ENCODE results near the gene PDIA3. TPM values are rescaled to one million over a fixed set of nuclear protein-coding genes. Genes with fewer than 3 reads are reported as not detected.
"Not testable (repeated sequence)": the region's sequence is repeated elsewhere in the genome, so short reads cannot be mapped to it uniquely, and the experiment has no call there.

PDIA3 gene
- total RNA-seq (ENCODE audit: low replicate concordance), result 172 and 180 TPM in 2 replicates

- peak; percentile 84 for DNase-seq (ENCODE audit: low read depth)
- H3K4me3 ChIP-seq (ENCODE audit: low read depth, low read length), result peak within 1 kb of the TSS; percentile 73
Measured at GRCh38 chr15:43746245-43746902, at the start of gene PDIA3. Gene PDIA3, plus strand, starts transcription at chr15:43746438. Its CDS starts 102 bp downstream, at chr15:43746540.

GRCh38 chr15:43702174-43702573 is 44.1 kb upstream of the PDIA3 start:
- no peak overlapping the region for H3K4me3 ChIP-seq (ENCODE audit: low read depth, low read length)
- no peak for DNase-seq (ENCODE audit: low read depth)
- TF ChIP-seq, protein P1, sequence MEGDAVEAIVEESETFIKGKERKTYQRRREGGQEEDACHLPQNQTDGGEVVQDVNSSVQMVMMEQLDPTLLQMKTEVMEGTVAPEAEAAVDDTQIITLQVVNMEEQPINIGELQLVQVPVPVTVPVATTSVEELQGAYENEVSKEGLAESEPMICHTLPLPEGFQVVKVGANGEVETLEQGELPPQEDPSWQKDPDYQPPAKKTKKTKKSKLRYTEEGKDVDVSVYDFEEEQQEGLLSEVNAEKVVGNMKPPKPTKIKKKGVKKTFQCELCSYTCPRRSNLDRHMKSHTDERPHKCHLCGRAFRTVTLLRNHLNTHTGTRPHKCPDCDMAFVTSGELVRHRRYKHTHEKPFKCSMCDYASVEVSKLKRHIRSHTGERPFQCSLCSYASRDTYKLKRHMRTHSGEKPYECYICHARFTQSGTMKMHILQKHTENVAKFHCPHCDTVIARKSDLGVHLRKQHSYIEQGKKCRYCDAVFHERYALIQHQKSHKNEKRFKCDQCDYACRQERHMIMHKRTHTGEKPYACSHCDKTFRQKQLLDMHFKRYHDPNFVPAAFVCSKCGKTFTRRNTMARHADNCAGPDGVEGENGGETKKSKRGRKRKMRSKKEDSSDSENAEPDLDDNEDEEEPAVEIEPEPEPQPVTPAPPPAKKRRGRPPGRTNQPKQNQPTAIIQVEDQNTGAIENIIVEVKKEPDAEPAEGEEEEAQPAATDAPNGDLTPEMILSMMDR (IDR thresholded peaks at IDR 0.05; ENCODE audit: insufficient read depth, low read length), result no peak

DNA sequence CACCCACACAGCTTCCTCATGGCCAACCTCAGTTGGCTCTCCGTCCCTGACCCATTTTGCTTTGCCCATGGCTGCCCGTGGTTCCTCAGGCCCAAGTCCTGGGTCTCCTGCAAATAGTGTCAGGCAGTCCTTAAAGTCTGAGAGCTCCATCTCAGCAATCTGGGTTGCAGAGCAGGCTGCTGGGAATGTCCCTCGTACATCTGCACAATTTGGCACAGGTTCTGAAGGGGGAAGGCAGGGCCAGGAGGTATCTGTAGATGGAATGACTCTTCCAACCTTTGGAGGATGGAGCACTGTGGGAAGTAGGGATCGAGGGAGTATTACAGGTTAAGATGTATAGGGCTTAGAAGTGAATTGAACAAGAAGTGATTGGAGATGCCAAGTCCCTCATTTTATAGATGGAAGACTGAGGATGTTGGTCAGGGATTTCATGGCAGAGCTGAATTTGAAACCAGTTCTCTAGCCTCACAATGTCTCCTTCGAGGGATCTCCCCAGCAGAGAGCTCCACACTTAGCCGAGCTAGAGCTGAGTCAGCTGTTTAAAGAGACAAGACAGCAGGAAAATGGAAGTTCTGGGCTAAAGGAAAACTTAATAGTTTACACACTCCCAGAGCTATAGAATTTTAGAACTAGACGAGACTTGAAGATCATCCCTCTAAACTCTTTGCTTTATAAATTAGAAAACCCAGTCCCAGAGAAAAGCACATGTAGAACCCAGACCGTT is 43.4 kb upstream of the PDIA3 start:
- TF ChIP-seq, protein P1 (IDR thresholded peaks at IDR 0.05; ENCODE audit: insufficient read depth, low read length), result no peak

DNA sequence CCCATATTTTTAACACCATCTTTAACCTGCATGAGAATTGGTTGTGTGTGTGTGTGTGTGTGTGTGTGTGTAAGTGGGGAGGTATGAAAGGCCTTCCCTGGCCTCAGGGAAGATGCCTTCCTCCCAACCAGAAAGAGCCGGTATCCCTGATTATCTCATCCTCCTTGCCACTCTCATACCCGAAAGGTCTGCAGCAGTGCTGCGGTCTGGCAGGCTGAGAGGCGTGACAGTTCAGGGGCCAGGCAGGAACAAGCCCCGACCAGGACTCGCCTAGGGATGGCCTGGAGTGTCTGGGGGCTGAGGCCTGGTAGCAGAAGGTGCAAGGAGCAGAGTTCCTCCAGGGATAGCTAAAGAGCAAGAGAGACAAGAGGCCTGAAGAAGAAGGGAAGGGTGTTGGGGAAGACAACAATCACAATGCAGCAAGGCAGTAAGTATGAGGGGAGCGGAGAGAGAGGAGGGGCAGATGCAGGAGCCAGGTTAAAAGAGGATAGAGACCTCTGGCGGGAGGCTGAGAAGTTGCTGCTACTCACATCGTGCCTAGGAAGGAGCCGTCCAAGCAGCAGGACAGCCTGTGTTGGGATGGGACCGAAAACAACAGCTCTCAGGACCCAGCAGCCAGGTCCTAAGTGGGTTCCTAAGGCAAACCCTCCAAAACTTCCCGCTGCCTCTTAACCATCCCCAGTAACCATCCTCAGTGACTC is 35.7 kb upstream of the PDIA3 start:
- not testable (repeated sequence) for DNase-seq (ENCODE audit: low read depth); H3K4me3 ChIP-seq (ENCODE audit: low read depth, low read length)

More for the DNA sequence above, 43.4 kb upstream of the PDIA3 start:
- no peak overlapping the region for H3K4me3 ChIP-seq (ENCODE audit: low read depth, low read length)
- no peak for DNase-seq (ENCODE audit: low read depth)

GRCh38 chr15:43723151-43723550 is 23.1 kb upstream of the PDIA3 start:
- H3K4me3 ChIP-seq (ENCODE audit: low read depth, low read length), result no peak overlapping the region
- TF ChIP-seq, protein P1 (IDR thresholded peaks at IDR 0.05; ENCODE audit: insufficient read depth, low read length), result no peak
- no peak for DNase-seq (ENCODE audit: low read depth)

- not testable (repeated sequence) for DNase-seq (ENCODE audit: low read depth); H3K4me3 ChIP-seq (ENCODE audit: low read depth, low read length)
Measured at GRCh38 chr15:43726306-43726705, 19.9 kb upstream of the PDIA3 start.

DNA sequence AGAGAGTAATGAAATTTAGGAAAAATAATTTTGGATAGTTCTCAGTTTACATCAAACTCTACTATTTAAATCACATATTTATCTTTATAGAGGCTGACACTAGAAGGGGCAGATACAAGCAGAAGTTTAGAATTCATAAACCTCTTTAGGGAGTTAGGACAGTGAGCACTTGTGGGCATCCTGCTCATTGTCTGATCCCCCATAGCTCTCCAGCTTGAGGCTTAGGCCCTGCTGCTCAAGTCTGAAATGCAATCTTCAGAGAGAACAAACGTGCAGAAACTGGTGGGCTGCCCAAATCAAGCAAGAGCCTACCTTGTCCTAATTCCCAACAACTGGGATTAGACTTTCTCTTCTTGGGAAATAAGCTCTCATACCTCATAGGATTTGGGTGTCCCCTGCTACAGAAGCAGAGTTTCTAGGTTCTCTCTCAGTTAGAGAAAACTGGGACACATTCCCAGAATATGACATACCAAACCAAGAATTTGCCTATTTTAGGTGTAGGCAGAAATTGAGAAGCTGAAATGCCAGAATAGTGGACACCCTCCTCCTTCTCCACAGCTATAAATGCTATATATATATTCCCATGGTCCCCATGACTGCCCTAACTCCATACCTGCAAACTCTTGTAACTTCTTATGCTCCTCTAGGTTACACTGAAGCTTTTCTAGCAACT is 18.0 kb upstream of the PDIA3 start:
- H3K4me3 ChIP-seq (ENCODE audit: low read depth, low read length), result not testable (repeated sequence)
- DNase-seq (ENCODE audit: low read depth), result peak; percentile 64

- H3K4me3 ChIP-seq (ENCODE audit: low read depth, low read length), result no peak overlapping the region
- TF ChIP-seq, protein P1 (IDR thresholded peaks at IDR 0.05; ENCODE audit: insufficient read depth, low read length), result no peak
- no peak for DNase-seq (ENCODE audit: low read depth)
Measured at GRCh38 chr15:43735416-43735815, 10.8 kb upstream of the PDIA3 start.

- DNase-seq (ENCODE audit: low read depth), result peak; percentile 47
- peak overlapping the region; percentile 73 for H3K4me3 ChIP-seq (ENCODE audit: low read depth, low read length)
Measured at GRCh38 chr15:43746903-43747309, 668 bp downstream of the PDIA3 start.

Measured in fibroblast of the aortic adventitia (primary cell).